Measurements from ENCODE around the gene GPR137B.

DNA sequence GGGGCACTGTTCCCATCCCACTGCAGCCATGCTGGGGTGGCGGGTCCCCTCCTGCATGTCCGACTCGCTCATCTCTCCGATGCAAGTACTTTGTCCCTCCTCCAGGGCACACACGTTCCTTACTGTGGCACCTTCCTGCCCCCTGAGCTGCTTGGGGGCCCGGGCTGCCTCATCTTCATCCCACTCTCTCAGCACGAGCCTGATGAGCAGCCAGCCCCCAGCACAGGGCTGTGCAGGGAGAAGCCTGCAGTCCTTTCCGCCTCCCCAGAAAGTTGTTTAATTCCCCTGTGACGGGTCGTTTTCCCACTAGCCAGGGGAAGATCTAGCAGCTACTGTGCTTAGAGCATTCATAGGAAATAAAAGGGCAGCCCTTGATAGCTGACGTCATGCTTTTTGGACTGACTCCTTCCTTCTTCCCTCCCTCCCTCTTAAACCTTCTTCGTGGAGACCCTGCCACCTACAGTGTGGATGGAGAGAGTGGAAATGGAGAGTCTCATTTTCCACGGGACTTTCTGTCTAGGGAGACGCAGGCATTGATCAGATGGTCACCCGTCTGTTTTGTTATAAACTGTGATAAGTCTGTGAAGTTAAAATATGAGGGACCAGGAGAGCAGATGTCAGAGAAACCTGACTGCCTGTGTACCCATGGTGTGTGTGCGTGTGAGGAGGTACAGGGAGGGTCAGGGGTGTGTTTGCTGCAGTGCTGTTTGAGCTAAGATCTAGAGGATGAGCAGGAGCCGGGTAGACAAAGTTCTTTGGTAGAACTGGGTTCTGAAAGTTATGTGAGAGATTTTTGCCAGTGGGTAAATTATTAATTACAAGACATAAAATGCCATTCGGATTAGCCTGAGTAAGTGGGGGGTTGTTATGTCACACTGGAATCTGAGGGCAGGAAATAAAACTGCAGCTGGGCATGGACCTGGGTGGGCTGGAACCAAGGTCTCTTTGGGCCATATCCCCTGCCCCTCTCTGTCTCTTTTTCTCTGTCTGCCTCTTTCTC lies 34.3 kb downstream of the GPR137B start:
- TF ChIP-seq, protein P1, sequence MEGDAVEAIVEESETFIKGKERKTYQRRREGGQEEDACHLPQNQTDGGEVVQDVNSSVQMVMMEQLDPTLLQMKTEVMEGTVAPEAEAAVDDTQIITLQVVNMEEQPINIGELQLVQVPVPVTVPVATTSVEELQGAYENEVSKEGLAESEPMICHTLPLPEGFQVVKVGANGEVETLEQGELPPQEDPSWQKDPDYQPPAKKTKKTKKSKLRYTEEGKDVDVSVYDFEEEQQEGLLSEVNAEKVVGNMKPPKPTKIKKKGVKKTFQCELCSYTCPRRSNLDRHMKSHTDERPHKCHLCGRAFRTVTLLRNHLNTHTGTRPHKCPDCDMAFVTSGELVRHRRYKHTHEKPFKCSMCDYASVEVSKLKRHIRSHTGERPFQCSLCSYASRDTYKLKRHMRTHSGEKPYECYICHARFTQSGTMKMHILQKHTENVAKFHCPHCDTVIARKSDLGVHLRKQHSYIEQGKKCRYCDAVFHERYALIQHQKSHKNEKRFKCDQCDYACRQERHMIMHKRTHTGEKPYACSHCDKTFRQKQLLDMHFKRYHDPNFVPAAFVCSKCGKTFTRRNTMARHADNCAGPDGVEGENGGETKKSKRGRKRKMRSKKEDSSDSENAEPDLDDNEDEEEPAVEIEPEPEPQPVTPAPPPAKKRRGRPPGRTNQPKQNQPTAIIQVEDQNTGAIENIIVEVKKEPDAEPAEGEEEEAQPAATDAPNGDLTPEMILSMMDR (IDR thresholded peaks at IDR 0.05), result no peak
- no peak for TF ChIP-seq ZFX (IDR thresholded peaks at IDR 0.05; ENCODE audit: borderline replicate concordance)
